ENCODE measurements around the gene TOMM70. TPM values are rescaled to one million over a fixed set of nuclear protein-coding genes. Genes with fewer than 3 reads are reported as not detected.
A peak's percentile ranks its signal among the peaks of the same experiment; 100 is the strongest.

Gene TOMM70
- total RNA-seq, 1 donor from 2014 or later, result 57.3 TPM

GRCh38 chr3:100325827-100326226 is 75.1 kb downstream of the TOMM70 start:
- no peak for DNase-seq (ENCODE audit: low read depth)

- no peak for DNase-seq (ENCODE audit: low read depth)
Observed at GRCh38 chr3:100324044-100324443, 76.8 kb downstream of the TOMM70 start.

GRCh38 chr3:100319951-100320350 is 80.9 kb downstream of the TOMM70 start:
- no peak for DNase-seq (ENCODE audit: low read depth)

- DNase-seq (ENCODE audit: low read depth), result no peak
Observed at GRCh38 chr3:100317912-100318311, 83.0 kb downstream of the TOMM70 start.

GRCh38 chr3:100316641-100317069 is 84.2 kb downstream of the TOMM70 start:
- peak; percentile 69 for DNase-seq (ENCODE audit: low read depth)

Other genes with a start within 250 kb of the TOMM70 start
- gene TBC1D23, start 140.1 kb downstream of the TOMM70 start, total RNA-seq, result 69.3 and 87.7 TPM in 2 replicates
- gene NIT2, start 66.3 kb downstream of the TOMM70 start, total RNA-seq, result 25.5 and 38.0 TPM in 2 replicates
- 1.2 and 2.0 TPM in 2 replicates for gene LNP1, start 450 bp upstream of the TOMM70 start, total RNA-seq
- gene TMEM45A, start 91.5 kb upstream of the TOMM70 start, total RNA-seq, result 11.3 and 33.5 TPM in 2 replicates
- 0.05 and 0.35 TPM in 2 replicates for gene ADGRG7, start 208.5 kb upstream of the TOMM70 start, total RNA-seq

Measured in renal cortical epithelial cell (primary cell).